Activated naive CD4-positive, alpha-beta T cell treated with anti-CD3 and anti-CD28 coated beads, Interleukin-2, amount 10 ng/mL, durations not matched to agents 7 days and 5 days (primary cell): Measurements from ENCODE around the gene ITIH4.
A peak's percentile ranks its signal among the peaks of the same experiment; 100 is the strongest.

Experiments used
- CTCF ChIA-PET: fragments of 350-600 bp; sonication (Branson Sonifier 250); formaldehyde crosslinking; loops from one replicate; lab custom pipeline; 2021; ENCODE audit warnings: antibody characterized with exemption; lab: Charles Lee
- DNase-seq: peaks from one replicate; pipeline ENCODE4 v3.0.0-alpha.2; 2020
- H3K27ac Mint-ChIP-seq: one replicate; pipeline ENCODE4 v1.8.0; 2021; ENCODE audit warnings: mild to moderate bottlenecking, moderate library complexity, mixed read lengths
- H3K27me3 Mint-ChIP-seq: one replicate; pipeline ENCODE4 v1.8.0; 2021; ENCODE audit warnings: mild to moderate bottlenecking, mixed read lengths
- H3K36me3 Mint-ChIP-seq: one replicate; pipeline ENCODE4 v1.8.0; 2021; ENCODE audit warnings: mixed read lengths
- H3K4me1 Mint-ChIP-seq: one replicate; pipeline ENCODE4 v1.8.0; 2021; ENCODE audit warnings: mixed read lengths
- H3K4me3 Mint-ChIP-seq: one replicate; pipeline ENCODE4 v1.8.0; 2021; ENCODE audit warnings: mild to moderate bottlenecking, moderate library complexity, mixed read lengths
- H3K9me3 Mint-ChIP-seq: one replicate; pipeline ENCODE4 v1.8.0; 2021; ENCODE audit warnings: mixed read lengths

ITIH4 gene

GRCh38 chr3:52835766-52836470 is 5.4 kb upstream of the ITIH4 start:
- Mint-ChIP-seq H3K4me1 (peaks cover 35% of the 10 kb centered on the region), H3K4me3 (no peak overlapping the region), H3K27me3 (no peaks in the 10 kb centered on the region), H3K27ac (no peak overlapping the region), H3K9me3 (no peaks in the 10 kb centered on the region), H3K36me3 (peaks cover 8% of the 10 kb centered on the region)
- no peak for DNase-seq
- CTCF ChIA-PET: no interaction called here

- peaks cover 35% of the 10 kb centered on the region for H3K4me1 Mint-ChIP-seq
- DNase-seq: no peak
- H3K9me3 Mint-ChIP-seq: no peaks in the 10 kb centered on the region
- H3K36me3 Mint-ChIP-seq: peaks cover 4% of the 10 kb centered on the region
- H3K27ac Mint-ChIP-seq: no peak within 1 kb of the TSS
- CTCF ChIA-PET: interaction anchor here (1.0 kb wide), 1 partner anchor 14 kb away, joined by 3 read pairs; no protein-coding TSS in a partner anchor
- no peak within 1 kb of the TSS for H3K4me3 Mint-ChIP-seq
- no peaks in the 10 kb centered on the region for H3K27me3 Mint-ChIP-seq
Observed at GRCh38 chr3:52834871-52835501, 4.5 kb upstream of the ITIH4 start, which contains the start of gene MUSTN1. Gene MUSTN1 (minus strand): TSS chr3:52835019. CDS start chr3:52834948, 71 bp downstream.

GRCh38 chr3:52833202-52833601 is 2.7 kb upstream of the ITIH4 start:
- H3K4me1 Mint-ChIP-seq: peaks cover 18% of the 10 kb centered on the region
- no peak overlapping the region for H3K4me3 Mint-ChIP-seq
- no peak for DNase-seq
- H3K9me3 Mint-ChIP-seq: no peaks in the 10 kb centered on the region
- H3K36me3 Mint-ChIP-seq: peaks cover 4% of the 10 kb centered on the region
- H3K27ac Mint-ChIP-seq: no peak overlapping the region
- H3K27me3 Mint-ChIP-seq: no peaks in the 10 kb centered on the region
- CTCF ChIA-PET: no interaction called here

GRCh38 chr3:52831500-52832301 is 1.2 kb upstream of the ITIH4 start:
- Mint-ChIP-seq H3K9me3 (no peaks in the 10 kb centered on the region), H3K27me3 (no peaks in the 10 kb centered on the region), H3K27ac (no peak overlapping the region)

GRCh38 chr3:52829906-52830463 is 487 bp downstream of the ITIH4 start:
- DNase-seq: no peak
- H3K4me1 Mint-ChIP-seq: peaks cover 2% of the 10 kb centered on the region
- no peaks in the 10 kb centered on the region for H3K9me3 Mint-ChIP-seq
- no peaks in the 10 kb centered on the region for H3K36me3 Mint-ChIP-seq
- H3K4me3 Mint-ChIP-seq: no peak overlapping the region
- H3K27me3 Mint-ChIP-seq: no peaks in the 10 kb centered on the region
- no peak overlapping the region for H3K27ac Mint-ChIP-seq
- CTCF ChIA-PET: interaction anchor here (1.3 kb wide), 2 partner anchors 9 to 11 kb away, joined by 3 read pairs; no protein-coding TSS in a partner anchor

More at GRCh38 chr3:52831500-52832301, 1.2 kb upstream of the ITIH4 start:
- CTCF ChIA-PET: interaction anchor here (1.1 kb wide), 1 partner anchor 12 kb away, joined by 3 read pairs; no protein-coding TSS in a partner anchor
- H3K4me1 Mint-ChIP-seq: peaks cover 3% of the 10 kb centered on the region
- no peak for DNase-seq
- no peak overlapping the region for H3K4me3 Mint-ChIP-seq
- no peaks in the 10 kb centered on the region for H3K36me3 Mint-ChIP-seq

GRCh38 chr3:52829482-52829881 is 990 bp downstream of the ITIH4 start:
- no peaks in the 10 kb centered on the region for H3K36me3 Mint-ChIP-seq
- CTCF ChIA-PET: interaction anchor here (1.3 kb wide), 2 partner anchors 9 to 11 kb away, joined by 3 read pairs; no protein-coding TSS in a partner anchor
- no peak for DNase-seq
- H3K27ac Mint-ChIP-seq: no peak overlapping the region
- no peak overlapping the region for H3K4me3 Mint-ChIP-seq
- H3K9me3 Mint-ChIP-seq: no peaks in the 10 kb centered on the region
- H3K4me1 Mint-ChIP-seq: peaks cover 2% of the 10 kb centered on the region
- no peaks in the 10 kb centered on the region for H3K27me3 Mint-ChIP-seq

- no peak overlapping the region for H3K4me3 Mint-ChIP-seq
- no peaks in the 10 kb centered on the region for H3K36me3 Mint-ChIP-seq
- no peak for DNase-seq
- H3K27me3 Mint-ChIP-seq: no peaks in the 10 kb centered on the region
- H3K27ac Mint-ChIP-seq: no peak overlapping the region
- H3K9me3 Mint-ChIP-seq: no peaks in the 10 kb centered on the region
- CTCF ChIA-PET: no interaction called here
- peaks cover 2% of the 10 kb centered on the region for H3K4me1 Mint-ChIP-seq
Observed at GRCh38 chr3:52827866-52828376, 2.6 kb downstream of the ITIH4 start.

GRCh38 chr3:52827441-52827840 is 3.0 kb downstream of the ITIH4 start:
- no peak overlapping the region for H3K27ac Mint-ChIP-seq
- H3K9me3 Mint-ChIP-seq: no peaks in the 10 kb centered on the region
- H3K4me3 Mint-ChIP-seq: no peak overlapping the region
- CTCF ChIA-PET: interaction anchor here (1.4 kb wide), 1 partner anchor 10 kb away, joined by 3 read pairs; no protein-coding TSS in a partner anchor
- DNase-seq: no peak
- no peaks in the 10 kb centered on the region for H3K36me3 Mint-ChIP-seq
- H3K4me1 Mint-ChIP-seq: peaks cover 2% of the 10 kb centered on the region
- H3K27me3 Mint-ChIP-seq: no peaks in the 10 kb centered on the region

GRCh38 chr3:52824037-52824436 is 6.4 kb downstream of the ITIH4 start:
- Mint-ChIP-seq H3K4me3 (no peak overlapping the region), H3K27ac (no peak overlapping the region), H3K36me3 (no peaks in the 10 kb centered on the region), H3K9me3 (no peaks in the 10 kb centered on the region), H3K4me1 (no peaks in the 10 kb centered on the region), H3K27me3 (no peaks in the 10 kb centered on the region)
- DNase-seq: no peak
- CTCF ChIA-PET: no interaction called here

GRCh38 chr3:52822363-52822762 is 8.1 kb downstream of the ITIH4 start:
- Mint-ChIP-seq H3K4me1 (no peaks in the 10 kb centered on the region), H3K36me3 (no peaks in the 10 kb centered on the region), H3K27me3 (no peaks in the 10 kb centered on the region), H3K27ac (no peak overlapping the region), H3K9me3 (no peaks in the 10 kb centered on the region), H3K4me3 (no peak overlapping the region)
- no peak for DNase-seq
- CTCF ChIA-PET: interaction anchor here (0.9 to 2.3 kb wide), 3 partner anchors 16 to 397 kb away, joined by 3 to 9 read pairs (median 7); no protein-coding TSS in a partner anchor

- Mint-ChIP-seq H3K27ac (no peak overlapping the region), H3K9me3 (no peaks in the 10 kb centered on the region), H3K36me3 (no peaks in the 10 kb centered on the region), H3K4me3 (no peak overlapping the region), H3K27me3 (no peaks in the 10 kb centered on the region), H3K4me1 (no peaks in the 10 kb centered on the region)
- CTCF ChIA-PET: interaction anchor here (0.7 to 2.3 kb wide), 16 partner anchors 8 to 351 kb away, joined by 3 to 9 read pairs (median 3); partner anchors contain the start of gene MUSTN1
- peak; percentile 44 for DNase-seq
Observed at GRCh38 chr3:52820736-52821135, 9.7 kb downstream of the ITIH4 start.

- no peak overlapping the region for H3K27ac Mint-ChIP-seq
Observed at GRCh38 chr3:52819936-52820335, 10.5 kb downstream of the ITIH4 start.

GRCh38 chr3:52817860-52818259 is 12.6 kb downstream of the ITIH4 start:
- Mint-ChIP-seq H3K4me3 (no peak overlapping the region), H3K9me3 (no peaks in the 10 kb centered on the region), H3K27ac (no peak overlapping the region), H3K36me3 (no peaks in the 10 kb centered on the region), H3K4me1 (no peaks in the 10 kb centered on the region), H3K27me3 (no peaks in the 10 kb centered on the region)
- DNase-seq: no peak
- CTCF ChIA-PET: interaction anchor here (1.3 kb wide), 1 partner anchor 9 kb away, joined by 3 read pairs; no protein-coding TSS in a partner anchor

More at GRCh38 chr3:52819936-52820335, 10.5 kb downstream of the ITIH4 start:
- no peaks in the 10 kb centered on the region for H3K4me1 Mint-ChIP-seq
- H3K4me3 Mint-ChIP-seq: no peak overlapping the region
- no peak for DNase-seq
- no peaks in the 10 kb centered on the region for H3K36me3 Mint-ChIP-seq
- no peaks in the 10 kb centered on the region for H3K9me3 Mint-ChIP-seq
- CTCF ChIA-PET: interaction anchor here (1.5 to 2.3 kb wide), 2 partner anchors 11 to 19 kb away, joined by 3 to 9 read pairs; no protein-coding TSS in a partner anchor
- no peaks in the 10 kb centered on the region for H3K27me3 Mint-ChIP-seq
